Heart left ventricle (tissue), 16 donors: ENCODE measurements around the gene AIP. TPM values are rescaled to one million over a fixed set of nuclear protein-coding genes. Genes with fewer than 3 reads are reported as not detected.

Experiments
- ATAC-seq, 4 donors: fragments of 200-7000 bp; cut with Tn5 transposase; one replicate each; pipeline ENCODE4 v1.9.1; 2020 to 2022; ENCODE audit warnings: moderate library complexity in 4 of 4, mild to moderate bottlenecking in 3 of 4, moderate number of reproducible peaks in 1 of 4
- DNase-seq, 5 donors: peaks; one replicate each; pipeline ENCODE4 v3.0.0-alpha.2; 2020
- H3K27ac ChIP-seq, 12 donors: fragments of 200-600 bp; sonication (generic) in 4 of 12; one replicate each; pipeline versions ENCODE4 v1.5.0 to v1.8.0; 2016 to 2022; ENCODE audit warnings: mild to moderate bottlenecking in 2 of 12
- H3K27me3 ChIP-seq, 9 donors: fragments of 200-600 bp; sonication (generic) in 2 of 9; one replicate each; pipeline versions ENCODE4 v1.5.1 to v1.8.0; 2016 to 2022; ENCODE audit warnings: mild to moderate bottlenecking in 3 of 9
- H3K36me3 ChIP-seq, 9 donors: fragments of 200-600 bp; sonication (generic) in 2 of 9; one replicate each; pipeline versions ENCODE4 v1.5.0 to v1.8.0; 2018 to 2022; ENCODE audit warnings: mild to moderate bottlenecking in 2 of 9
- H3K4me1 ChIP-seq, 12 donors: fragments of 200-600 bp; sonication (generic) in 4 of 12; one replicate each; pipeline versions ENCODE4 v1.5.0 to v1.8.0; 2016 to 2022; ENCODE audit warnings: mild to moderate bottlenecking in 3 of 12
- H3K4me3 ChIP-seq, 12 donors: fragments of 200-600 bp; sonication (generic) in 4 of 12; one replicate each; pipeline versions ENCODE4 v1.5.0 to v1.8.0; 2017 to 2022; ENCODE audit warnings: mild to moderate bottlenecking in 9 of 12, moderate library complexity in 4 of 12
- H3K9me3 ChIP-seq, 12 donors: fragments of 200-600 bp; sonication (generic) in 4 of 12; one replicate each; pipeline versions ENCODE4 v1.5.0 to v1.8.0; 2016 to 2022; ENCODE audit warnings: mild to moderate bottlenecking in 1 of 12
- POLR2A ChIP-seq, 2 donors: fragments of 450-650 bp; IDR thresholded peaks; one replicate each; pipeline ENCODE4 v1.6.1; 2017; ENCODE audit warnings: antibody characterized with exemption in 2 of 2, mild to moderate bottlenecking in 2 of 2, moderate library complexity in 2 of 2
- WGBS, 4 donors: extraction: QIAGEN DNeasy Blood & Tissue Kit in 2 of 4; methylation state at CpG; one replicate each; pipeline versions ENCODE4 v1.1.5 to v1.1.7; 2013 to 2018; 5-methylcytosine and 5-hydroxymethylcytosine counted together
- intact Hi-C, 10 donors: fragments of 100-400 bp; cut with DNase I; formaldehyde crosslinking; loops; one replicate each; pipeline versions ENCODE4 v1.11.1 to v1.14.2; 2022
- polyA plus RNA-seq, 2 donors: library from polyadenylated mRNA; stranded (reverse); fragments of 200-250 nt; gene quantifications; one replicate each; pipeline ENCODE4 v1.2.3, GENCODE V29; 2013
- total RNA-seq, 9 donors: library from RNA; depleted of rRNA in 2 of 9; stranded (reverse); fragments of >200 nt in 2 of 9; fragmentation: NEBNext Ultra II Directional in 3 of 9; extraction: Animal tissue kit (Norgen Biotek cat#: 25700) in 3 of 9; gene quantifications; one replicate each; pipeline versions ENCODE4 v1.1.0 to v1.2.4, GENCODE V29; 2016 to 2023
- TF ChIP-seq, protein P1 (sequence below), 12 donors: fragments of 200-600 bp; sonication (generic) in 4 of 12; IDR thresholded peaks; one replicate each; pipeline versions ENCODE4 v1.5.0 to v1.8.0; 2018 to 2022; ENCODE audit warnings: antibody characterized with exemption in 12 of 12, mild to moderate bottlenecking in 5 of 12
- donor health status: ischemic (EF 13 %, LVEDD 7.1; RV severe dilation, severe dysfunction).
- donor health status: healthy with polysubstance abuse.
- donor health status: DM: no; HTN: yes; CAD: no.
- donor health status: DM: no; HTN: no; CAD: no.
- donor health status: ischemic (EF 25% LVEDD 6.9; RV normal size, moderate dysfunction).
- donor health status: ischemic (EF 25% LVEDD 5.7; RV mildly dilated, moderate dysfunction).
- donor health status: healthy.
- donor health status: DM: yes; HTN: yes; CAD: no.
- donor health status: ischemic (EF 35%, LVEDD 5.7; RV mildly dilated, moderate dysfunction).
- donor health status: nonischemic (EF 11% LVEDD 7.7; RV severe dilation, severe dysfunction).
- donor health status: DM: yes; HTN: yes; CAD: no.
- donor health status: PGD.
- donor health status: ischemic (EF 29% LVEDD 5.4; RV normal size, mild dysfunction).
- donor health status: nonischemic (EF 23%, LVEDD 6.1; RV moderate dilation, normal function).

AIP gene
- total and polyA plus RNA-seq, 11 donors, result 41.7 to 96.4 (median 57.9) TPM

DNA sequence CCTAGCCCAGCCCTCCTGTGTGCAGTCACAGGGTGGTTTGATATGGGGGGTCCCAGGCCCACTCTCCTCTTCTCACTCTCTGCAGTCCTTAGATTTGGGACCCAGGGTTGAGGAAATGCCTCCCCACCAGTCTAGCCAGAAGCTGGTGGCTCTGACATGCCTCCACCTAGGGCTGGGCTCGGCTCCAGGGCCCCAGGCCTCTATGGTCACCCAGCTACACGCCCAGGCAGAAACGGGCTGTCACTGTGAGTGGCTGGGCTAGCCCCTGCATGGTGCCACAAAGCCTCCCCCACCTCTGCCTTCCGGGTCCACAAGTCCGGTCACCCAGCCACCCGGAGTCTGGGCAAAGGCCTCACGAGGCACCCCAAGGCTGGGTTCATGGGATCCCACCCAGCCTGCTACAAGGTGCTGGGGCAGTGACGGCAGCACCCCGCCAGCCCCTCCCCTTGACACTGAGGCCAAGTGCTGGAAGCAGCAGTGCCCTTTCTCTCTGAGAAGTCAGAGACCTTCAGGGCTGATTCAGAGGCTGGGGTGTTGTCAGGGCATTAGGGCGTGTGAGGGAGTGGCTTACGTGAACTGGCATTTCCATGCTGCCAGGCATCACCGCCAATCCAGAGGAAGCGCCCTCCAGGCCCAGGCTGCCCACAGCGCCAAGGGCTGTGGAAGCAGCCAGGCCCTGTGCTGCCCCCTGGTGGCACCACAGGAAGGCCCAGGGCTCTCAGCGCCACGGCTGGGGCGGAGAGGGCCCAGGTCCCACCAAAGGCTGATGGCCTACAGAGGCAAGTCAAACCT, 23.0 kb downstream of the AIP start:
- intact Hi-C loops, result loop anchor here (1.0 to 5.0 kb wide), 16 partner anchors 23 to 153 kb away; partner anchors contain the start of genes RAD9A (in 6 of the 10), TMEM134 (in 5 of the 10), PPP1CA (in 2 of the 10) and RPS6KB2 (in 2 of the 10)
- Histone ChIP-seq H3K27ac (peak overlapping the region; percentile 75 to 100 (median 98)), H3K9me3 (no peaks in the 10 kb centered on the region), H3K4me3 (peak overlapping the region; percentile 53 to 89 (median 78)), H3K4me1 (peaks cover 10 to 53% (median 36%) of the 10 kb centered on the region in 12 donors), H3K27me3 (no peaks in the 10 kb centered on the region), H3K36me3 (peaks cover 0 to 28% (median 16%) of the 10 kb centered on the region in 9 donors)
- WGBS, 4 donors, result 4 to 10% (median 6%) methylated on average over 10 to 17 of the region's 17 CpGs
- DNase-seq (peak; percentile 89 to 96 (median 94)), ATAC-seq (peak; percentile 70 to 75 (median 72))
- peak in 1 of 2 donors; percentile 69 for TF ChIP-seq POLR2A (IDR thresholded peaks at IDR 0.05)
- TF ChIP-seq, protein P1, sequence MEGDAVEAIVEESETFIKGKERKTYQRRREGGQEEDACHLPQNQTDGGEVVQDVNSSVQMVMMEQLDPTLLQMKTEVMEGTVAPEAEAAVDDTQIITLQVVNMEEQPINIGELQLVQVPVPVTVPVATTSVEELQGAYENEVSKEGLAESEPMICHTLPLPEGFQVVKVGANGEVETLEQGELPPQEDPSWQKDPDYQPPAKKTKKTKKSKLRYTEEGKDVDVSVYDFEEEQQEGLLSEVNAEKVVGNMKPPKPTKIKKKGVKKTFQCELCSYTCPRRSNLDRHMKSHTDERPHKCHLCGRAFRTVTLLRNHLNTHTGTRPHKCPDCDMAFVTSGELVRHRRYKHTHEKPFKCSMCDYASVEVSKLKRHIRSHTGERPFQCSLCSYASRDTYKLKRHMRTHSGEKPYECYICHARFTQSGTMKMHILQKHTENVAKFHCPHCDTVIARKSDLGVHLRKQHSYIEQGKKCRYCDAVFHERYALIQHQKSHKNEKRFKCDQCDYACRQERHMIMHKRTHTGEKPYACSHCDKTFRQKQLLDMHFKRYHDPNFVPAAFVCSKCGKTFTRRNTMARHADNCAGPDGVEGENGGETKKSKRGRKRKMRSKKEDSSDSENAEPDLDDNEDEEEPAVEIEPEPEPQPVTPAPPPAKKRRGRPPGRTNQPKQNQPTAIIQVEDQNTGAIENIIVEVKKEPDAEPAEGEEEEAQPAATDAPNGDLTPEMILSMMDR (IDR thresholded peaks at IDR 0.05), result peak; percentile 96 to 99 (median 98)

DNA sequence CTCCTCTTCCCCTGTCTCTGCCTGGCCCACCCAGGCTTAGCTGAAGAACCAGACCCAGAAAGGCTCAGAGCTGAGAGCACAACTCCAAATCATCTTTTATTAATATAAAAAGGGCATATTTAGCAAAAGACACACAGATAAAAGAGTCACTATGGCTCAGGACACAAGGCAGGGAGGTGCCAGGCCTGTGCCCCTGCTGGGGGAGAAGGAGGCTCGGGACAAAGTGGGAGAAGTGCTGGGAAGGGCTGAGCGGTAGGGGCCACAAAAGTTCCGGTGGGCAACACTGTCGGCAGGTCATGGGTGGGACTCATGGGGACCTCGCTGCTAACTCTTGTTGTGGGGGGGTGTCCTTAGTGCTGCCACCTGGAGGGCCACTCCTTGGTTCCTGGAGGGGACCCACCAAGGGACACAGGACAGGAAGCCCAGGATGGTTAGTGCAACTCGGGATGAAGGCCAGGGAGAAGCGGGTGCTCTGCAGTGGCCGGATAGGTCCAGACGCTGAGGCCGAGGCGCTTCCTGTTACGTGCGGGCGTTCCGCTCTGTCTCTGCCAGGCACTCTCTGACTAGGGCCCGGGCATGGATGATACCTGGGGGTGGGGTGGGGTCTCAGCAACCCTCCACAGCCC, 23.7 kb downstream of the AIP start:
- Histone ChIP-seq H3K36me3 (peaks cover 0 to 21% (median 13%) of the 10 kb centered on the region in 9 donors), H3K27me3 (no peaks in the 10 kb centered on the region), H3K27ac (peak overlapping the region; percentile 75 to 100 (median 98)), H3K4me1 (peaks cover 10 to 53% (median 36%) of the 10 kb centered on the region in 12 donors), H3K9me3 (no peaks in the 10 kb centered on the region), H3K4me3 (peak overlapping the region in 8 of 12 donors; percentile 70 to 85 (median 78))
- no peak for TF ChIP-seq POLR2A (IDR thresholded peaks at IDR 0.05)
- TF ChIP-seq, protein P1 (IDR thresholded peaks at IDR 0.05), result peak in 6 of 12 donors; percentile 4 to 50 (median 27)
- peak in 1 of 5 donors; percentile 56 for DNase-seq
- ATAC-seq, result no peak
- intact Hi-C loops, result loop anchor here (1.0 to 5.0 kb wide), 13 partner anchors 34 to 152 kb away; partner anchors contain the start of genes RAD9A (in 6 of the 10), TMEM134 (in 3 of the 10), PPP1CA (in 2 of the 10) and RPS6KB2 (in 2 of the 10)
- WGBS, 4 donors, result 77 to 90% (median 83%) methylated on average over 6 to 16 of the region's 16 CpGs

DNA sequence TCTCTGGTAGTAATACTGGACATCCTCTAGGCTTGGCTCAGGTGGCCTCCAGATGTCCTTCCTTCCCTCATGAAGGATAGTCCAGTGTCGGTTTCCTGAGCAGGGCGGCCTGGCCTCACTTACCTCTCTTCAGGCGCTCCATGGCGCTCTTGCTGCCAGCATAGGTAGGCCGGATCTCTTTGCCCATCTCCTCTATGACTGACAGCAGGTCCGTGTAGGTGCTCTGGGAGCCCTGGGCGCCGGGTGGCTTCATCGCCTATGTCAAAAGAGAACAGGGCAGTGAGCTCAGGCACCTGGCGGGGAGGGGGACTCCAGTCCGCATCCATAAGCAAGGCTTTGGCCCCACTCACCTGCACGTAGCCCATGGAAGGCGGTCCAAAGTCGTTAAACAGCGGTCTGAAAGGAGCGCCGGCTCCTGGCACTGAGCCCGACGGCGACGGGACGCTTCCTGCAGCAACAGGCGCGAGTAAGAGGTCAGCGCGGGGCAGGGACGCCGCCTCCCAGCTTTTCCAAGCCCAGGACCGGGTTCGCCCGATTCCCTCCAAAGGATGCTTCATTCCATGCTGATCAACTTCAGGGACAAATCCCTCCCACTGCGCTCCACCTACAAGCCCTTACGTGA, 24.5 kb downstream of the AIP start:
- TF ChIP-seq POLR2A (IDR thresholded peaks at IDR 0.05), result no peak
- TF ChIP-seq, protein P1 (IDR thresholded peaks at IDR 0.05), result no peak
- Histone ChIP-seq H3K27me3 (no peaks in the 10 kb centered on the region), H3K27ac (peak overlapping the region; percentile 96 to 100 (median 98)), H3K4me3 (peak overlapping the region; percentile 61 to 95 (median 77)), H3K9me3 (no peaks in the 10 kb centered on the region), H3K36me3 (peaks cover 0 to 13% (median 4%) of the 10 kb centered on the region in 9 donors), H3K4me1 (peaks cover 10 to 53% (median 36%) of the 10 kb centered on the region in 12 donors)
- intact Hi-C loops, result loop anchor here (2.0 to 5.0 kb wide), 12 partner anchors 35 to 153 kb away; partner anchors contain the start of genes RAD9A (in 6 of the 10), TMEM134 (in 3 of the 10), RPS6KB2 (in 2 of the 10) and GSTP1 (in 1 of the 10)
- no peak for ATAC-seq
- 26 to 46% (median 38%) methylated on average over 9 to 33 of the region's 33 CpGs for WGBS, 4 donors
- DNase-seq, result peak in 3 of 5 donors; percentile 41 to 83 (median 46)
